IMR-90 (cell line): Measurements from ENCODE around the gene ZSWIM5. TPM values are rescaled to one million over a fixed set of nuclear protein-coding genes. Genes with fewer than 3 reads are reported as not detected.

Experiments used
- ATAC-seq: fragments of 200-7000 bp; cut with Tn5 transposase; 2 replicates; pipeline ENCODE4 v1.9.1; 2020; ENCODE audit warnings: low read depth, mild to moderate bottlenecking, moderate library complexity
- BruUV-seq: library from RNA; stranded (reverse); fragments of 400-500 nt; replicated peaks from 2 replicates; lab custom pipeline; 2021; lab: Mats Ljungman, UMichigan
- CTCF ChIA-PET: fragments of 300-600 bp; formaldehyde crosslinking; extraction: SDS; loops from one replicate; lab custom pipeline; 2021; ENCODE audit warnings: antibody characterized with exemption; lab: Yijun Ruan, JAX
- POLR2A ChIA-PET: fragments of 300-600 bp; sonication (Branson Sonifier 250); formaldehyde crosslinking; loops from one replicate; lab custom pipeline; 2022; ENCODE audit warnings: antibody characterized with exemption; ENCODE audit not compliant: unreplicated experiment; lab: Charles Lee
- DNase-seq: peaks from one replicate; pipeline ENCODE4 v3.0.0; 2013
- H2AFZ ChIP-seq: replicated peaks from 2 replicates; pipeline ENCODE3; 2013; ENCODE audit warnings: low read length, mild to moderate bottlenecking; ENCODE audit not compliant: poor library complexity
- H2AK5ac ChIP-seq: 2 replicates; pipeline ENCODE4 v1.6.1; 2013; ENCODE audit warnings: low read depth, low read length, inconsistent platforms
- H2AK9ac ChIP-seq: replicated peaks from 2 replicates; pipeline ENCODE3; 2013; ENCODE audit warnings: mild to moderate bottlenecking, low read depth, low read length, moderate library complexity; ENCODE audit not compliant: poor library complexity
- H2BK120ac ChIP-seq: 2 replicates; pipeline ENCODE4 v1.6.1; 2013; ENCODE audit warnings: low read depth, low read length, inconsistent platforms
- H2BK15ac ChIP-seq: 3 replicates; pipeline ENCODE4 v1.6.1; 2013; ENCODE audit warnings: low read depth, low read length, inconsistent platforms
- H2BK20ac ChIP-seq: 2 replicates; pipeline ENCODE4 v1.6.1; 2013; ENCODE audit warnings: low read depth, mild to moderate bottlenecking, inconsistent platforms, low read length, moderate library complexity
- H2BK5ac ChIP-seq: 2 replicates; pipeline ENCODE4 v1.6.1; 2013; ENCODE audit warnings: mild to moderate bottlenecking, low read depth, low read length, inconsistent platforms; ENCODE audit not compliant: poor library complexity, severe bottlenecking
- H3K14ac ChIP-seq: replicated peaks from 2 replicates; pipeline ENCODE4 v1.6.1; 2013; ENCODE audit warnings: low read depth, low read length, inconsistent platforms
- H3K18ac ChIP-seq: 2 replicates; pipeline ENCODE4 v1.6.1; 2013; ENCODE audit warnings: low read depth, low read length, control low read depth
- H3K23ac ChIP-seq: 2 replicates; pipeline ENCODE4 v1.6.1; 2013; ENCODE audit warnings: low read depth, low read length, inconsistent platforms
- H3K27ac ChIP-seq: 2 replicates; pipeline ENCODE4 v1.5.1; 2013; ENCODE audit warnings: mild to moderate bottlenecking, control low read depth, low read length; ENCODE audit not compliant: insufficient read depth
- H3K27me3 ChIP-seq: 2 replicates; pipeline ENCODE4 v1.6.1; 2013; ENCODE audit warnings: low read length; ENCODE audit not compliant: control insufficient read depth, insufficient read depth
- H3K36me3 ChIP-seq: 2 replicates; pipeline ENCODE4 v1.6.1; 2013; ENCODE audit warnings: low read length, mixed read lengths; ENCODE audit not compliant: control insufficient read depth, insufficient read depth
- H3K4ac ChIP-seq: 2 replicates; pipeline ENCODE4 v1.6.1; 2013; ENCODE audit warnings: low read depth, low read length, inconsistent platforms
- H3K4me1 ChIP-seq: 2 replicates; pipeline ENCODE4 v1.6.1; 2013; ENCODE audit warnings: low read length, mixed read lengths; ENCODE audit not compliant: control insufficient read depth, insufficient read depth
- H3K4me2 ChIP-seq: 2 replicates; pipeline ENCODE4 v1.6.1; 2013; ENCODE audit warnings: low read depth, mild to moderate bottlenecking, control low read depth, low read length, moderate library complexity
- H3K4me3 ChIP-seq: 2 replicates; pipeline ENCODE4 v1.5.1; 2013; ENCODE audit warnings: low read depth, mild to moderate bottlenecking, control low read depth, low read length, moderate library complexity; ENCODE audit not compliant: insufficient read depth
- H3K56ac ChIP-seq: 2 replicates; pipeline ENCODE4 v1.6.1; 2013; ENCODE audit warnings: low read length, inconsistent platforms; ENCODE audit not compliant: insufficient read depth; ENCODE audit errors: extremely low read depth
- H3K79me1 ChIP-seq, 2 experiments: 2 replicates each; pipeline ENCODE4 v1.6.1; 2013; ENCODE audit warnings: low read length in 2 of 2, inconsistent platforms in 1 of 2, low read depth in 1 of 2
- H3K9ac ChIP-seq: 2 replicates; pipeline ENCODE4 v1.6.1; 2013; ENCODE audit warnings: low read depth, low read length, control low read depth
- H3K9me1 ChIP-seq: 2 replicates; pipeline ENCODE4 v1.6.1; 2013; ENCODE audit warnings: low read length, inconsistent platforms; ENCODE audit not compliant: insufficient read depth
- H3K9me3 ChIP-seq: 2 replicates; pipeline ENCODE4 v1.6.1; 2013; ENCODE audit warnings: low read length; ENCODE audit not compliant: control insufficient read depth, insufficient read depth
- H4K20me1 ChIP-seq: 2 replicates; pipeline ENCODE4 v1.6.1; 2013; ENCODE audit warnings: low read length, inconsistent platforms; ENCODE audit not compliant: insufficient read depth
- H4K5ac ChIP-seq: 2 replicates; pipeline ENCODE4 v1.6.1; 2013; ENCODE audit warnings: mild to moderate bottlenecking, low read depth, low read length, control low read depth
- H4K8ac ChIP-seq, 2 experiments: 2 replicates each; pipeline ENCODE4 v1.6.1; 2013; ENCODE audit warnings: low read depth in 2 of 2, low read length in 2 of 2, control low read depth in 1 of 2, inconsistent platforms in 1 of 2
- H4K91ac ChIP-seq: 2 replicates; pipeline ENCODE4 v1.6.1; 2013; ENCODE audit warnings: low read depth, low read length, inconsistent platforms; ENCODE audit not compliant: insufficient read depth
- CTCF ChIP-seq: conservative IDR thresholded peaks from 2 replicates; pipeline ENCODE4 v1.5.1; 2012; ENCODE audit warnings: mild to moderate bottlenecking, low read depth, low read length, improper control_type of control experiment
- MAZ ChIP-seq: IDR thresholded peaks from 2 replicates; pipeline ENCODE4 v1.6.1; 2012; ENCODE audit warnings: low read depth, mild to moderate bottlenecking, low read length, improper control_type of control experiment, moderate library complexity, borderline replicate concordance
- MXI1 ChIP-seq: IDR thresholded peaks from 2 replicates; pipeline ENCODE4 v1.6.1; 2012; ENCODE audit warnings: low read depth, mild to moderate bottlenecking, low read length, moderate library complexity, borderline replicate concordance
- SMC3 ChIP-seq: fragments of 150-350 bp; IDR thresholded peaks from 2 replicates; pipeline ENCODE4 v1.6.1; 2016; ENCODE audit warnings: low read depth, mild to moderate bottlenecking, antibody characterized with exemption, low read length, moderate library complexity
- WGBS, 2 experiments: methylation state at CpG; one replicate each; pipeline versions ENCODE4 v1.1.5 to v1.1.7; 2013; ENCODE audit warnings: missing lambda C conversion rate in 2 of 2; ENCODE audit not compliant: insufficient read length in 1 of 2; ENCODE audit errors: extremely low coverage in 2 of 2; 5-methylcytosine and 5-hydroxymethylcytosine counted together
- dilution Hi-C: fragments of 300-500 bp; cut with HindIII; formaldehyde crosslinking; loops from one replicate; pipeline ENCODE4 v1.14.3; 2018; ENCODE audit warnings: low sequenced_read_pairs; ENCODE audit not compliant: unreplicated experiment
- in situ Hi-C: fragments of 300-500 bp; cut with MboI; formaldehyde crosslinking; loops from 3 replicates; pipeline ENCODE4 v1.14.3; 2019; ENCODE audit warnings: low sequenced_read_pairs, inconsistent platforms, mixed read lengths
- intact Hi-C: fragments of 100-400 bp; cut with micrococcal nuclease; formaldehyde crosslinking; loops from 2 replicates; pipeline ENCODE4 v1.10.0; 2022
- polyA plus RNA-seq, 3 experiments: library from polyadenylated mRNA; depleted of rRNA; stranded (reverse); fragments of >200 nt; gene quantifications; 2 replicates each; pipeline ENCODE4 v1.2.3, GENCODE V29; 2012; ENCODE audit warnings: low replicate concordance in 1 of 3
- total RNA-seq: library from RNA; depleted of rRNA; stranded (reverse); fragments of >200 nt; gene quantifications from 2 replicates; pipeline ENCODE4 v1.2.3, GENCODE V29; 2012

Gene ZSWIM5
- total and polyA plus RNA-seq, 2 of the 4 experiments (the other 2 are of a cell fraction), result under 0.01 to 0.03 TPM

GRCh38 chr1:45016767-45017166 is 189.6 kb downstream of the ZSWIM5 start:
- TF ChIP-seq MAZ, result no peak
- no peak for TF ChIP-seq SMC3
- no peak for TF ChIP-seq CTCF
- no peak for TF ChIP-seq MXI1
- H3K9ac ChIP-seq, result no peak overlapping the region
- H2AK9ac ChIP-seq, result no peak overlapping the region
- H2AFZ ChIP-seq, result no peak overlapping the region
- H3K14ac ChIP-seq, result no peak overlapping the region
- H3K4me1 ChIP-seq, result peaks cover 5% of the 10 kb centered on the region; the same call in 1 of the 2 replicates
- no peak overlapping the region for H2BK20ac ChIP-seq
- no peak overlapping the region for H4K91ac ChIP-seq
- no peak overlapping the region for H3K56ac ChIP-seq
- no peak overlapping the region for H3K18ac ChIP-seq
- no peak overlapping the region for H2BK5ac ChIP-seq
- peaks cover 9% of the 10 kb centered on the region; the same call in 1 of the 2 replicates for H3K36me3 ChIP-seq
- no peaks in the 10 kb centered on the region for H3K9me3 ChIP-seq
- H4K5ac ChIP-seq, result no peak overlapping the region
- no peak overlapping the region for H2AK5ac ChIP-seq
- H4K8ac ChIP-seq, result no peak overlapping the region
- no peak overlapping the region for H3K4ac ChIP-seq
- ATAC-seq (no peak), DNase-seq (no peak)
- no peak overlapping the region for H3K27ac ChIP-seq
- no peak overlapping the region for H3K23ac ChIP-seq
- H3K4me2 ChIP-seq, result no peak overlapping the region
- peaks cover 1% of the 10 kb centered on the region; the same call in 1 of the 2 replicates for H3K27me3 ChIP-seq
- H2BK15ac ChIP-seq, result no peak overlapping the region
- CTCF ChIA-PET, result interaction anchor here (3.9 kb wide), 1 partner anchor 284 kb away, joined by 53 read pairs; no protein-coding TSS in a partner anchor
- peaks cover 10 to 31% of the 10 kb centered on the region in 2 experiments; a peak in 2 of 4 replicates for H3K79me1 ChIP-seq
- H3K9me1 ChIP-seq, result no peaks in the 10 kb centered on the region
- dilution Hi-C loops, result no loop called here
- in situ Hi-C loops, result no loop called here
- POLR2A ChIA-PET, result no interaction called here
- 68% methylated on average over 3 of the region's 6 CpGs; no CpG with 5 or more reads in 1 of the 2 experiments for WGBS, 2 experiments
- no peak overlapping the region for H2BK120ac ChIP-seq
- H4K20me1 ChIP-seq, result peaks cover 3% of the 10 kb centered on the region; the same call in 1 of the 2 replicates
- no peak overlapping the region for H3K4me3 ChIP-seq
- no TSS peak for BruUV-seq
- intact Hi-C loops, result no loop called here
